Smooth muscle cell of the brain vasculature (primary cell): ENCODE results near the gene WNT3.

Experiments used
- DNase-seq: peaks from one replicate; pipeline ENCODE4 v3.0.0-alpha.2; 2012; ENCODE audit warnings: low read depth, low spot score

WNT3 gene

DNA sequence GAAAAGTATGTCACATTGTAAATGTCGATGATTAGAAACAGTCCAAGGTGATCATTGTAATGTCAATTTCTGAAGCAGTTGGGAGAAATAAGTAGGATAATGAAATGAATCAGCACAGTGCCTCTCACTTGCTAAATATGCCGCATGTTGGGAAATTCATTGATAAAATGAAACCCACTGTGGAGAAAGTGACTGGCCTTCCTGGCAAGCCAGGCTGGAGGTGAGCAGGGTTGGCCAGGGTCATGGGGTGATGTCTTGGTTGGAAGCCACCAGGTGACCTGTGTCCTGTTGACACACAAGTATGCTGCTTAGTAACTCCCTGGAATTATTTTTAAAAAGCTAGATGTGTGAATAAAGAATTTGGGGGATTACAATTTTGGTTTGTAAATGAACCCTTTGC lies 18.0 kb upstream of the WNT3 start:
- no peak for DNase-seq

DNA sequence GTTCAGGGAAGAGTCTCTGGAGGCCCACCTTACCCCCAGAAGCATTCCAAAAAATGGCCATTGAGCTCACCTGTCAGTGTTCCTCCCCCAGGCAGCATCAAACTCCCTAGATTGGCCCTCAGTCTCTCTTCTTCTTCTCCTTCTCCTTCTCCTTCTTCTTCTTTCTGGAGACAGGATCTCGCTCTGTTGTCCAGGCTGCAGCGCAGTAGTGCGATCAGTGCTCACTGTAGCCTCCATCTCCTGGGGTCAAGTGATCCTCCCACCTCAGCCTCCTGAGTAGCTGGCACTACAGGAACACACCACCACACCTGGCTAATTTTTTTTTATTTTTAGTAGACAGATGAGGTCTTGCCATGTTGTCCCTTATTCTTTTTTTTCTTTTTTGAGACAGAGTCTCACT lies 16.4 kb upstream of the WNT3 start:
- no peak for DNase-seq

DNA sequence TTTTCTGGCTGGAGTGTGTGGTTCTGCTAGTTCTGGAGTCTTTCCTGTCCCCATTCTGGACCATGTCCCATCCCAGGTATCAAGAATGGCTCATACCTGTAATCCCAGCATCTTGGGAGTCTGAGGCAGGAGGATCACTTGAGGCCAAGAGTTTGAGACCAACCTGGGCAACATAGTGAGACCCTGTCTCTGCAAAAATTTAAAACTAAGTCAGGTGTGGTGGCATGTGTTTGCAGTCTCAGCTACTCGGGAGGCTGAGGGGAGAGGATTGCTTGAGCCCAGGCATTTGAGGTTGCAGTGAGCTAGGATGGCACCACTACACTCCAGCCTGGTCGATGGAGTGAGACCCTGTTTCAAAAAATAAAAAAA lies 15.3 kb upstream of the WNT3 start:
- DNase-seq: no peak

DNA sequence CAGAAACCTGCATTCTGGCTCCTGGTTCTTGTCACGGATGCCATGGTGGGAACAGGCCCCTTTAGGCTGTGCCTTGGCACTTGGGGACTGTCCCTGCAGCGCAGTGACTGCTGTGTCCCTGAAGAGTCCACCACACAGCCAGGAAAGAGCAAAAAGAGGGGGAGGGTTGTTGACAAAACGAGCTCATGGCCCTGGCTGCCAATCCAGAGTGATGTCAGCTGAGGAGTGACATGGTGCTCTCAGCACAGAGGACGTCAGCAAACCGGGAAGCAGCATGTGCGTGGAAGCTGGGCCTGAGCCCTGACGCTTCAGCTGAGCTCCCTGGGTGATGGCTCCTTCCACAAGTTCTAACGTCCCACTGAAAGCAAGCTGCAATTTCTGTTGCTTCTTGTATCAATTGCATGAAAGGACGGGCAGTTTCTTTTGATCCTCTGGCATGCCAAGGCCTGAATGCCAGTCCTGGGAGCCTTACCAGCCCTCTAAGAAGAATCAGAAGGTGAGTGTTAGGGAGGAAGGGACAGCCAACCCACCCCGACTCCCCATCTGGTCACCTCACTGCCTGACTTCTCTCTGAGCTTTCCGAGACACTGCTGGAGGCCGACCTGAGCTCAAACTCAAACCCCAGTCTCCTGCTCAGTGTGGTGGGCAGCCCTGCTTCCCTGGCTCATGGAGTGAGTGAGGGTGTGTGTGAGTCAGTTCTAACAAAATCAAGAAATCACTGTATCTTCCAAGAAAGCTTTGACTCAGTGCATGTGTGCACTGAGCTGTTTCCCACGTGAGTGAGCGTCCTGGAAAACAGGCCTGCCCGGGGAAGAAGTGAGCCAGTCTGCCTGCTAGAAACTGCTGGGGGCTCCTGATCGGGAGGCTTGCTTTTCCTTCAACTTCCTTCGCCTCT lies 14.7 kb upstream of the WNT3 start:
- DNase-seq: no peak

DNA sequence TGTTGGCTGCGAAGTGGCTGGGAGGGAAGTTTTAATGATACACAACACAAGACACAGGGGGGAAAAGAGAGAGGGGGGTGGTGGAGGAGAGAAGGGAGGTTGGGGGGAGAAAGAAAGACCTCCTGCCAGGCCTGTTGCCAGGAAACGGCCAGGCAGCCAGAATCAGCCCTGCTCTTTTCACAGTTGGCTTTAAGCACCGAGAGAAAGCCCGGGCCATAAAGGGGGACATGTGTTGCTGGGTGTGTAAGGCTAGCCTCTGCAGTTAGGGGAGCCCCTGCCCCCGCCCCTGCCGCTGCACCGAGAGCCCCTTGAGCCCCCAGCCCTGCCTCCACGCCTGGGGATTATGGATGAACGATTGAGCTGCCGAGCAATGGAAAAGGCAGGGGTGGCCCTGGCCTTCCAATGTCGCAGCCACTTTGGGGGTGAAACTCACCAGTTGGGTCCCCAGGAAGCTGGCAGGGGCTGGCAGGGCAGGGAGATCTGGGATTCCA lies 13.9 kb upstream of the WNT3 start:
- no peak for DNase-seq

DNA sequence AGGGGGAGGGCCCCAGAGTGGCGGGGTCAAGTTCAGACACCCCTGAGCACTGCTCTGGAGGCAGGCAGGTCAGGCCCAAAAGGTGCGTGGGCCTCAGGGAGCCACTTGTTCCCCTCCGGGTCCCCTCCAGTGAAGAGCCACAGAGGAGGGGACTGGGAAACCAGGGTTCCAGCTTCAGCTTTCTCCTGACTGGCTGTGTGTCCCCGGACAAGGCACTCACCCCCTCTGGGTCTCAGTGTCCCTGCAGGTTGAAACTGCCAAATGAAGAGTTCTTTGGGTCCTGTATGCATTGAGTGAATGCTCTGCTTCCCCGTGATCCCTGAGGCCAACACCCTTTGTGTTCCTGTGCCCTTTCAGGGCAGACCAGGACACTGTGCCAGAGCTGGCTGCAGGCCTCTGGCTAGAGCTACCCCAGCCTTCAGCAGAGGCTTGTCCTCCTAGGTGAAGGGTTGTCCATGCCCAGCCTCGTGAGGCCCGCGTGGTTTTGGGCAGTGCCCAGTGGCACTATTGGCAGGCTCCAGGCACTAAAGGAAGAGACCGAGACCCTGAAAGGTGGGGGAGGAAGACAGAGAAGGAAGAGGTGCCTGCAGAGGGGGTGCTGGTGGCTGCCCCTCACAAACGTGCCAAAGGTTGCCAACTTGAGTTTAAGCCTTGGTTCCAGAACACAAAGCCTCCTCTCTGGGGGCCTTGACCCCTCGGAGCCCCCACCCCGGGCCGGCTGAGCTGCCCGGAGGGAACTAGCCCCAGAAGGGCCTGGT lies 13.3 kb upstream of the WNT3 start:
- no peak for DNase-seq

DNA sequence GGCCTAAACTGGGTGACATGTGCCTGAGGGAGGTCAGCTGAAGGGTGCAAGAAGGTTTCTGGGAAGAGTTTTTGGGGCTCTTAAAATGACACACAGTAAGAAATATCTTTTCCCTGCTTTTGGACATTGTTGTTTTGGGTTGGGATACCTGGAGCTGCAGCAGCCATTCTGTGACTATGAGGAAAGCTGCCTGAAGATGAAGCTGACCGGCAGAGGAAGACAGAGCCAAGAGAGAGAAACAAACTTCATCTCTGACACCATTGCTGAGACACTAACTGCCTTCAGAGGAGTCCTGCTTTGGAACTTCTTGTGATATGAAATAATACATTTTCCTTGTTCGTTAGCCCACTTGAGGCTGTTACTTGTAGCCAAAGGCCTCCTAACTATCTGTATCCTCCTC lies 8.8 kb upstream of the WNT3 start:
- no peak for DNase-seq

DNA sequence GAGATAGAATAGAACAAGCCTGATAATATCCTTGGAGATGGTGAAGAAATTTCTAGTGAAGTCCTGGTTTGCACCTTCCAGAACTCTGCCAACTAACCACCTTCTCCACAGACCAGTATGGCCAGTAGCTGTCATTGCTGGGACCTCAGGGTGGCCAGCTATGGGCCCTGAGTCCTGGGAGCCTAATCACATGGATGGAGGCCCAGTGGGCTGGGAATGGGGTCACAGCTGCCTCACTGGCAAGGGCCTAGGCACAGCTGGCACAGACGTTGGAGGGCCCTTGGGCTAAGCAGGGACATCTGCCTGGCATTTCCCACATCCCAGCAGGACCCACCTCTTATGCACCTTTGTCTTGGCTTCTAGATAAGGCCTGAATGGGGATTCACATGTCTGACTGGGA lies 7.6 kb upstream of the WNT3 start:
- no peak for DNase-seq

DNA sequence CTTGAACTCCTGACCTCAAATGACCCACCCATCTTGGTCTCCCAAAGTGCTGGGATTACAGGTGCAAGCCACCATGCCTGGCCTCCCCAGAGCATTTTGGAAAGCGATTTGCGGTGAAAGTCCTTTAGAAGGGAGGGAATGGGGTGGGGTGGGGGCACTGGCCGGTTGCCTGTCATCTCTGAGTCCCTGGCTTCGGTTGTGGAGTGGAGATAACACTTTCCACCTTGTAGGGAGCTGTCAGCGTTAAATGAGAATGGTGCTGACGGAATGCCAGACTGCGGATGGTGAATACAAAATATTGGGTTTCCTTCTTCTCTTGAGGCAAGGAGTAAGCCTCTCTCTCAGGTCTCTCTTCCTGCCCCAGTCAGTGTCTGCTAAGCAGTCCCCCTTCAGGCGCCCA lies 5.2 kb upstream of the WNT3 start:
- no peak for DNase-seq

DNA sequence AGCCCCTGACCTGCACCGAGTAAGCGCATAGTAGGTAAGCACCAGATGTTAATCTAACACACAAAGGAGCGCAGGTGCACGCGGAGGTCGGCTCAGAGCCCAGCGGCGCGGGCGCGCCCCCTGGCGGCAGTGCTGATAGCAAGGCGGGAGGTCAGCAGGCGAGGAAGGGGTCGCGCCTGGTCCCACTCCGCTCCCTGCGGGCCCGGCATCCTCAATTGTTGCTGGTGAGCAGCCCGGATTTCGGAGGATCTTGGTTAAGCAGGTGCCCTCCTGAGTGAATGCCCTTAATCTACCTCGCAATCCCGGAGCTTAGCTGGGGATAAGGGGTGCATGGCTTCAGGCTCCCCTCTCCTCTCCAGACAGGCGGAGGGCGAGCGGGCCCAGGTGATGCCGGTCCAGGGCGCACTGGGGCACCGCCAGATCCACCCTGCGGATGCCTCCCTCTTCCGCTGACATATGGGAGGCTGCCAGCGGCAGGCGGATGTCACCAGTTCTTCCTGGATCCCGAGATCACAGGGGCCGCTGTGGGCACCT lies 4.0 kb upstream of the WNT3 start:
- DNase-seq: no peak

DNA sequence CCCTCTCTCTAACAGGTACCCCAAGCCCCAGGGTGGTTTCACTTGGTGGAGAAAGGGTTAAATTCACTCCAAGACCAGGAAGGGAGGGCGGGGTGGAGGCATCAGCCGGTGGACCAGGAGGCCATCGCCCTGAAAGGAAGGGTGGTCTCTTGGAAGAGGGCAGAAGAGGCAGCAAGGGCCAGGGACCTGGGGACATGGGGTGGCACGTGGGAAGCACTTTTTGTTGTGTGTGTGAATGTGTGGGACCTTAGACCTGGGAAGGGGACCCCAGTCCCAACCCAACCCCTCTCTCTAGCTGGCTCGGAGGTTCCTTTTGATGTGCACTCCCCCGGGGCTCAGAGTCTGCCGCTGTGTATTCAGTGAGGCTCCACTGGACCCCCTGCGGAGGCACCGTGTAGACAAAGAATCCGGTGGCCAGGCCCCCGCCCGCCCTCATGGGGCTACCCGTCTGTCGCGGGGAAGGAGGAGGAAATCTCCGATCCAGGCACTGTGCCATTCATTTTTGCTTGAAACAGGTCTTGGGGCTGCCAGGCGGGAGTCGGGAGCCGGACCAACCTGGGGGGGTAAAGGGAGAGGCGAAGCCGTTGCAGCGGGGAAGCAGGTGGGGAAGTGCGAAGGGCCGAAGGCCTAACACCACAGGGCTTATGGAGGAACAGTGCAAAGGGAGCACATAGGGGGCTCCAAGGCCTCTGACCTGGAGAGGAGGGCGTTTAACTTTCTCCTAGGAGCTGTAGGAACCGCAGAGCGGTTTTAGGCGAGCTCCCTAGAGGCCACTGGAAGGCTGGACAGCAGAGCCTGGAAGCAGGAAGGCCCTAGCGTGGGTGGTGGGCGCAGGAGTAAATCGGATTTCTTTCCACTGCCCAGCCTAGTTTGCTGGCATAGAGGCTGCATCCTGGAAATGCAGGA lies 3.2 kb upstream of the WNT3 start:
- DNase-seq: no peak

DNA sequence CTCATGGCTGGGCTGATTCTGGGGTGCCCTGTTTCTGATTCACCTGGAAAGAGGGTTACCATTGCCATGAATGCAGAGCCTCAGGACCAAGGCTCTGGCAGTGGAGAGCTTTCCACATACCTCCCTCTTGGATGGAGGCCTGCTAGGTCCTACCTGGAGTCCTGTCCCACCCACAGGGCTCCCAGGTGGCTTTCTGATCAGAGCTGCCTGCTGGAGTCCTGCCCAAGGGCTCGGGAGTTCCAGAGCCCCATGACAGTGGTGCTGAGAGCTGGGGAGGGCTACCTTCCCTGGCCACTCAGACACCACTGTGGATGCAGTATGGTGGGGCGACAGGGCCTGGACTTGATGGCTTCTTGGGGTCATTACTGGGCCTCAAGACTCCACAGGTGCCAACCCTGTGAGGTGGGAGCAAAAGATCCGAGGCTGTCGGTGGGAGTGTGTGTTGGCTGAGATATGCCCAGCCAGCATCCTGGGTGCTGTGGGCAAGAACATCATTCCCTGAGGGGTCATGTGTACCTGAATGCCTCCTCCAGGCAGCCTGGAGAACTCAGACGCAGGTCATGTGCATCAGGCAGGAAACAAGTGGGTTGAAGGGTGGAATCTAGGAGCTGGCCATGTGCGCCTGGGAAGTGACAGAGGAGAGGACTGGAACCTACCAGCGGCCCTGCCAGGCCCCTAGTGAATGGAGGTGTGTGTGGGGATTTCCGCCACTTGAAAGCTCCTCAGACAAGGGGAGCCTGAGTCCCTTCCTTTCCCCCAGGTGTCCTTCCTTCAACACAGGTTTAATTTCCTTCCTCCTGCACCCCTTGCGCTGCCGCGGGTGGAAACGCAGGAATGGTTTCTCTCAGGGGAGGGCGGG lies 2.3 kb upstream of the WNT3 start:
- DNase-seq: no peak

DNA sequence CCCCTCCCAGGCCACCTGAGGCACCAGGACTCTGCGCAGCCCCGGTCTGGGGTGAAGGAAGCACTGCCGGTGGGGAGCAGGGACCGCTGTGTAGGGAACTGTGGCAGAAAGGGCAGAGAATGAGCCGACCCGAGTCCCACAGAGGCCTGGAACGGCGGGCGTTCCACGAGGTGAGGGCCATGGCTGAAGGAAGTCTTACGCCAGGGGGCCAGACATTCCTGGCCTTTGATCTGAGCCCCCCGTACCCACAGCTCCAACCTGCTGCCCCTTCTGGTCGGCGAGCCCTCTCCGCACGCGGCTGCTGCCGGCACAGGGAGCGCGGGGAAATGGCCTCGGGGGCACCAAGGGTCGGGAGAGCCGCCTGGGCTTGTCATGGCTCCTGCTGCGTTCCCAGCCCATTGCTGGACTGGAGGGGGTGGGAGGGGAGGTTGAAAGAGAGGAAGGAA lies 1.4 kb upstream of the WNT3 start:
- DNase-seq: no peak

DNA sequence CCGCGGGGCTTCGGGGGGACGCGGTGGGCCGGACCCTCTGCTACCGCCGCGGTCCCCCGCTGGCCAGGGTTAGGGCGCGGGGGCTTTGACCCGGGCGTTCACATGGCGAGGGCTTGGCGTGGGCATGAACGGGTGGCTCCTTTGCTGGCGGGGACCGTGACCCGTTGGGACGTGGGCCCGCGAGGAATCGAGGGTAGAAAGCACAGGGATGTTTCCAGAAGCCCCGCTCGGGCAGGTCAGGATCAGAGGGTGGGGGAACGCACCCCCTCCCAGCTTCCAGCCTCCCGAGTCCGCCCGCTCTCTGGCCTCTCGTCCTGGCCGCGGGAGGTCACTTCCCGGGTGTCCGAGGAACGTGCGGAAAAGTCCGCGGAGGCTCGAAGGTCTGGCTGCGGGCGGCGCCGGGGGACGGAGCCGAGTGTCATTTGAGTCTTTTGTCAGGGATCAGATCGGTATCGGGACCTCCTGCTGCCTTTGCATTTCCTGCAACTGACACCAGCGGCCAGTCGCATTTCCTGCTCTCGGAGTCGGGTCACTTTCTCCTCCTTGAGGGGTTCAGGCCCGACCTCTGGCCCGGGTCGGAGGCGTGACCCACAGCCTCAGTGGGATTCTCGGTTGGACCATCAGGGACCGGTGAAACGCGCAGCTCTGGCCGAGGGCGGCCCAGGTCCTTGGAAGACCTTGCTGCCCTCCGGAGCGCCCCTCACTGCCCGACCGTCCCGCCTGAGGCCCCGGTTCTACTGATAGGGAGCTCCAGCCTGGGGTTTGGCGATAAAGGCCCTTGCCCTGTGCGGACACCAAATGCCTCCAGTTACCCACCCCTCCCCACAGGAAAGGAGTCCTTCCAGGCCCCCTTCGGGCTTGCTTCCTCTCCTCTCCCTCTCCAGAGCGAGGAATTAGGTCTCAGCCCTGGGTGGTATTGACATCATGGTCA lies 702 bp upstream of the WNT3 start:
- no peak for DNase-seq

DNA sequence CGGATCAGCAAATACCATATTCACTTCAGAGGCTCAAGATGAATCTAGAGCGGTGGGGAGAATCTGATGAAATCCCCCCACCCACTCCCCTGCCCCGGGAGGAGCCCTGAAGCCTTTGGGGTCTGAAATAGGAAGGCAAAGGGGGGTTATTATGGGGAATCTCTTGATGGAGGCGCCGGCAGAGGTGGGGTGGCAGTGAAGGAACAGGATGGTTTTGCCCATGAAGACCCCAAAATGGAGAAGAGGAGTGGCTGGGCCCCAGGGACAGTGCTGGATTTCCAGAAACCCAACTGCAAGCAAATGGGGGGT lies 637 bp downstream of the WNT3 start:
- no peak for DNase-seq

DNA sequence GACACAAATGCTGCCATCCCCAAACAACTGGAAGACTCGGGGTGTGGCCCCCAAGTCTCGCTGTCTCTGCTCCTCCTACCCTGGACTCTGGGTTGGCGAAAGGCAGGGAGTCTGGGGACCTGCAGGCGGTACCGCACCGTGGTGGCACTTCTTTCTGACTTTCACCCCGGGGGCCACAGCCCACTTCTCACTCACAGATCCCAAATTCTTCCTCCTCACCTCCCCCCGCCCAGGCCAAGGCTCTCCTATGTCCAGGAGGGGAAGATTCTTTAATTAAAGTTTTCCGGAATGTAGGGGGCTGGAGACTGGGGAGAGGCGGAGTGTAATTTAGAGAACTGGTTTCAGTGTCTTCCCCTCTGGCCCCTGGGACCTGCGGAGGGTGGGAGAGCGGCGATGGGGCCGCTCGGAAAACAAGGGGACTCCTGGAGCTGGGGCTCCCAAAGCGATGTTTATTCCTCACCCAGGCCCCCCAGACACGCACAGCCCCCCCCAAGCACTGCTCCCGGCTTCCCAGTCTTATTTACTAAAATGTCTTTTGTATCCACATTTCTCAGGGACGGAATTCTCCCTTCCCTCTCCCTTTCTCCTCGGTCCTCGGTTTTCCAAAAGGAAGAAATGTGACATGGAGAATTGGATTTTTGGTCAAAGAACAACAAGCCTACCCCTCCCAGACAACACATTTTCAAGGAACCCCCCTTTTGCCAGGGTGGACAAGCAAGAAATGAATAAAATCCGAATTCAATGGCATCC lies 1.2 kb downstream of the WNT3 start:
- DNase-seq: no peak

DNA sequence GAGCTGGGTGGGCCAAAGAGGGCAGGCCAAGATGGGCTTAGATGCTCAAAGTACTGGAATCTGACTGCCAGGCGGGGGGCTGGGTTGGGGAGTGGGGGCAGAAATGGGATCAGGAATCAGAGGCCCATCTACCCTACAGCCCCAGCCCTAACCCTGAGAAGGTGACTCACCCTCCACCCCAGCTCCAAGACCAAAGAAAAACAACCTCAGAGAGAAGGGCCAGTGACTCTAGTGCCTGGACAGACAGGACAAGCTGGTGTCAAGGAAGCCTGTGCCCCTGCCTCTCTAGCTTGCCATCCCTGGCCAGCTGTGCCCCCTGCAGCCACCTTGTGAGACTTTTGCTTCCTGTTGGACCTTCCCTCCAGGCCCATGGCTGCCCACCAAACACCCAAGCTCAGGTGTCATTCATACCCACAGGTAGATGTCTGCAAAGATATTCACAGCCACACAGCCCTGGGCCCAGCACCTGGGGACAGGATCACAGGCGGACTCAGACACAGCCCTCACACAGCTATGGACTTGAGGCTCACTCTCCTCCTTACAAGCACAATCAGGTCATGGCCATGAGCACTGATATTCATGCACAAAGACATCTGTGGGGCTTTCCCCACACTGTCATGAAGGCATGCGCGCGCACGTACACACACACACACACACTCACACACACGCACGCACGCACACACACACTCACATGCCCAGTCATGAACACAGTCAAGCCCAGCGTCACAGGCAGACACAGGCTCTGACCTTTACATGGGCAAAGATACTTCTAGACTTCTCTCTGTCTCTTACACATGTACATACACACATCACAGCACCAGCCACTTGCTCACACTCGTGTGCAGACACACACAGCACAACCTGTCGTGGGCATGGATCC lies 2.8 kb downstream of the WNT3 start:
- DNase-seq: no peak

DNA sequence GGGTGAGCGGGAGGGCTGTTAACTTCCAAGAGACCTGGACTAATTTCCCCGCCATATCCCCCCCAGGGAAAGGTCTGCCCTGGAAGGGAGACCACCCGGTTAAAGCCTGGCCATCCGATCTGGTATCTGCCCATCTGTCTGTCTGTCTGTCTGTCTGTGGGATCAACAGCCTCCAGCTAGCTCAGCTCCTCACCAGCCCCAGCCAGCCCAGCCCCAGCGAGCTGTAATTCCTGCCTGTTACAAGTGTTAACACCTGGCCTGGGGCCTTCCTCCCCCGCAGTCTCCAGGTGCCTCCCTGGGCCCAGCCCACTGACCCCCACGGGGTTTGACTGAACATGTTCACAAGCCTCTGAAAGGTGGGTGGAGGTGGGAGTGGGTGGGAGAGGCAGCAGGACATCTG lies 4.0 kb downstream of the WNT3 start:
- DNase-seq: no peak
